ENCODE results near the gene CCL5.

The CCL5 gene

DNA sequence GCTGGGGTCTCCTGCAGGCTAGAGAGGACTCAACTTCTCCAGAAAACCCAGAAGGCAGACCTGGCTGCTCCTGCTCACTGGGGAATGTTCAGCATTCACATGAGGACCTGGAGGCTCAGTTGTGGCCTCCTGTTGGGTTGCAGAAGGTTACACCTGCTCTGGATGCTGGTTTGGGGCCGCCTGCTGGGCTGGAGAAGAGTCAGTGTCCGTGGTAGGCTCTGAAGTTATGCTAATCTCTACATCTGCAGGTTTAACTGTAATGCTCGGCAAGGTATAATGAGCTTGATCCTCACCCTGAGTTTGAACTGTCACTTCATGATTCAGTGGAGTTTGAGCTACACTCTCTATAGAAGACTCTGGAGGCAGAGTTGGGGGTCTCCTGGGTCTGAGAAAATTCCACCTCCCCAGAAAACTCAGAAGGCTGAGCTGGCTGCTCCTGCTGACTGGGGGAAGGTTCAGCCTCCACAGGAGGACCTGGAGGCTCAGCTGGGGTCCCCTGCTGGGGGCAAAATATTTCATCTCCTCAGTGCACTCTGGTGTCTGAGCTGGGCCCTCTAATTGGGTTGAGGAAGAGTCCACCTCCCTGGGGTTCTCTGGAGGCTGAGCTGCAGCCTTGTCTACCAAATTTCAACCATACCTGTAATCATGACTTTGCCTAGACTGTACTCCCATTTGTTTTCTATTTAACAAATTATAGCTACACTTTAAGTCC, 26.9 kb upstream of the CCL5 start:
- TF ChIP-seq, protein P1, sequence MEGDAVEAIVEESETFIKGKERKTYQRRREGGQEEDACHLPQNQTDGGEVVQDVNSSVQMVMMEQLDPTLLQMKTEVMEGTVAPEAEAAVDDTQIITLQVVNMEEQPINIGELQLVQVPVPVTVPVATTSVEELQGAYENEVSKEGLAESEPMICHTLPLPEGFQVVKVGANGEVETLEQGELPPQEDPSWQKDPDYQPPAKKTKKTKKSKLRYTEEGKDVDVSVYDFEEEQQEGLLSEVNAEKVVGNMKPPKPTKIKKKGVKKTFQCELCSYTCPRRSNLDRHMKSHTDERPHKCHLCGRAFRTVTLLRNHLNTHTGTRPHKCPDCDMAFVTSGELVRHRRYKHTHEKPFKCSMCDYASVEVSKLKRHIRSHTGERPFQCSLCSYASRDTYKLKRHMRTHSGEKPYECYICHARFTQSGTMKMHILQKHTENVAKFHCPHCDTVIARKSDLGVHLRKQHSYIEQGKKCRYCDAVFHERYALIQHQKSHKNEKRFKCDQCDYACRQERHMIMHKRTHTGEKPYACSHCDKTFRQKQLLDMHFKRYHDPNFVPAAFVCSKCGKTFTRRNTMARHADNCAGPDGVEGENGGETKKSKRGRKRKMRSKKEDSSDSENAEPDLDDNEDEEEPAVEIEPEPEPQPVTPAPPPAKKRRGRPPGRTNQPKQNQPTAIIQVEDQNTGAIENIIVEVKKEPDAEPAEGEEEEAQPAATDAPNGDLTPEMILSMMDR (conservative IDR thresholded peaks at IDR 0.05) = no peak
- H3K27ac ChIP-seq = no peak overlapping the region

DNA sequence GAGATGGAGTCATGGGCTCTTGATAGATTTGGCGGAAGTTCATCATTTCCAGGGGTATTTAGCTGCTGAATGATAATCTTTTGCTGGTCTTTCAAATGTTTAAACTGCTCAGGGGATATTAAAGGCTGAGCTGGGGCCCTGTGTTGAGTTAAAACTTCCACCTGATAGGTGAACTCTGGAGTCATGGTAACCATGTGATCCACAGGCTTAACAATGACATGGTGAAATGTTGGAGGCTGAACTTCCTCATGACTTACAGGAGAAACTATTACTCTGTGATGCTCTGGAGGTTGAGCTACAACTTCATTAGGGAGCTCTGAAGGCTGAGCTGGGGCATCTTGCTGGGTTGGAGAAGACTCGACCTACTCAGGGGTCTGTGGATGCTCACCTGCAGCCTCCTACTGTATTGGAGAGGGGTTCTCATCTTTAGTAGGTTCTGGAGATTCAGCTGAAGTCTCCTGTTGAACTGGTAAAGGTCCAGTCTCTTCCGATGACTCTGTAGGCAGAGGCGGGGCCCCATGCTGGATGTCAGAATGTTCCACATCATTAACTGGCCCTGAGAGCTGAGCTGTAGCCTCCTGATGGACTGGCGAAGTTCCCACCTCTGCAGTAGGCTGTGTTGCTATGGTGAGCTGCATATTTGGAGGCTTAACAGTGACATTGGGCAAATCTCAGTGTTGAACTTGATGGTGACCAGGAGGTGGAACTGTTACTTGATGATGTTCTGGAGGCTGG, 26.2 kb upstream of the CCL5 start:
- TF ChIP-seq, protein P1 (conservative IDR thresholded peaks at IDR 0.05) = no peak
- H3K27ac ChIP-seq = no peak overlapping the region

DNA sequence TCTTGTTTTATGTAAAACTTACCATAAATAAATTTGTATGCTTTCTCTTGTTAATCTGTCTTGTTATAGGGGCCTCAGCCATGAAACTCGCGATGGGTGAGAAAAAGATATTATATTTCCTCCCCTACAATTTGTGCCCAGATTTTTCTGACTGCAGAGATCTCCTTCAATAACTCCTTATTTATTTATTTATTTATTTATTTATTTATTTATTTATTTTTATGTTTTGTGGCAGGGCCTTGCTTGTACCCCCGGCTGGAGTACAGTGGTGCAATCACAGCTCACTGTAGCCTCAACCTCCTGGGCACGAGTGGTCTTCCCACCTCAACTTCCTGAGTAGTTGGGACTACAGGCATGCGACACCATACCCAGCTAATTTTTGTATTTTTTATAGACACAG, 23.3 kb upstream of the CCL5 start:
- H3K27ac ChIP-seq = no peak overlapping the region
- TF ChIP-seq, protein P1 (conservative IDR thresholded peaks at IDR 0.05) = no peak

DNA sequence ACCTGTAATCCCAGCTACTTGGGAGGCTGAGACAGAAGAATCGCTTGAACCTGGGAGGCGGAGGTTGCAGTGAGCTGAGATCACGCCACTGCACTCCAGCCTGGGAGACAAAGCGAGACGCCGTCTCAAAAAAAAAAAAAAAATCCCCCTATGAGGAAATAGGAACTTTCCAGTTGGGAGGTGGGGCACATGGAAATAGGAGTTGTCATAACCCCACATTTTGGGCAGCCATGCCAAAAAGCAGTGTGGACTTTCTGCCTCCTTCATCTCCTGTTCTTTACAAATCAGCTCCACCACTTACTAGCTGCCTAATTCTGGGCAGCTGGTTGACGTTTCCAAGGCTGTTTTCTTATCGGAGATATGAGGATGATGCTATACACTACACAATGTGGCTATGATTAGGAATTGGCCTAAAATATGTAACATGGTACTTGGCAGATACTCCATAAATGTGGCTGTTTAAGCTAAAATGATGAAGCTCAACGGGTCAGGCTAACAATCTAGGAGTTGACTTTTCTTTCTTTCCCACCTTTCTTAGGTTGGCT, 21.5 kb upstream of the CCL5 start:
- H3K27ac ChIP-seq = no peak overlapping the region
- TF ChIP-seq, protein P1 (conservative IDR thresholded peaks at IDR 0.05) = no peak

DNA sequence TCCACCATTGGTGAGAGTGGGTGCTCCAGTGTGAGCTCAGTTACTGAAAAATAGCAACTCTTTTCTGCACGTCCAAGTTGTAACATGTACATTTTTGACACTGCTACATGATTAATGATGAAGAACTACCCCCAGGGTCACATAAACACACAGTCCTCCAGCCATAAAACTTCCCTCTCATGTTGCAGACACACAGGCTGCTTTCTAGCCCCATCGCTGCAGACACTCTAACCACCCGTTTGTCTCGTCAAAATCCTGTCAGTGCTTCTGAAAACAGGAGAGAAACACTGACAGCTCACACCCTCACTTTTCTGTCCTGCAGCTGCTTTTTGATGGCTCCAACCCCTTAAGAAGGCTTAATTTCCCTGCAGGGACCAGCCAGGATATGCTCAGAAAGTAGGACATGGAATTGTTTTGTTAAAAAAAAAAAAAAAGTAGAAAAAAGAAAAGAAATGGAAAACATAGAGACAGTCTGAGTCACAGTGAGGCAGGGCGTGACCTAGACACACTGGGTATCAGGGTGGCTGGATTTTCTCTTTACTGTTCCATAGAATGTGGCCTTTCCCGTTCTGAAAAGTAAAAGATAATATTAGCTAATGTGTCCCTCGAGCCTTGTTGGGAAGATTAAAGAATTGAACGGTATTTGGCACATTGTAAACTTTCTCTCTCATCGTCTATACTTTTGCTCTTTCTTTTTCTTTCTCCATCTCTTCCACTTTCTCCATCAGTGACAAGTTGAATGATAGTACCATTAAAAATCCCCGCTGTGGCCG, 20.7 kb upstream of the CCL5 start:
- TF ChIP-seq, protein P1 (conservative IDR thresholded peaks at IDR 0.05) = no peak
- no peak overlapping the region for H3K27ac ChIP-seq

DNA sequence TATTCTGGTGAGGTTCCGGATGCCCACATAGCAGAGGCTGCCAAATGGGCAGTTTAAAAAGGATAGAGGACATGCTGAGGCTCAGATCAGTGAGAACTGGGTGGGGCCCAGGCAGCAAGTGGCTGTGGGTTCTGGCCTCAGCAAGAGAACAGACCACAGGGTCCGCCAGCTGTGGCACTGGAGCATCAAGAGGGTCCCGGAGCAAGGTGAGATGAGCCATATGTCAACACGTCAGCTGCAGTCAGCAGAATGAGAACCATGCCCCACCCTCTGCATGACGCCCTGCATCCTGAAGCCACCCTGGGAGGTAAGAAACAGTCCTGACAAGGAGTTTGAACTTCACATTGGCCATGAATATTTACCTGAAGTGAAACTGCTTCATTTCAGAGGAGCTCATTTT, 20.1 kb upstream of the CCL5 start:
- H3K27ac ChIP-seq = no peak overlapping the region
- TF ChIP-seq, protein P1 (conservative IDR thresholded peaks at IDR 0.05) = no peak
